Hematopoietic multipotent progenitor cell (in vitro differentiated cells): ENCODE data around the gene C5orf24. TPM values are rescaled to one million over a fixed set of nuclear protein-coding genes. Genes with fewer than 3 reads are reported as not detected.
"Not testable (repeated sequence)": the region's sequence is repeated elsewhere in the genome, so short reads cannot be mapped to it uniquely, and the experiment has no call there.

Experiments used
- DNase-seq, 3 donors: peaks; one replicate each; pipeline ENCODE4 v3.0.0-alpha.2; 2011 to 2015; ENCODE audit warnings: low read depth in 2 of 3, low spot score in 2 of 3
- total RNA-seq: library from RNA; depleted of rRNA; stranded (reverse); fragments of >200 nt; gene quantifications from one replicate; pipeline ENCODE4 v1.2.3, GENCODE V29; 2012

C5orf24 gene
- total RNA-seq, 1 donor, result 15.3 TPM

DNA sequence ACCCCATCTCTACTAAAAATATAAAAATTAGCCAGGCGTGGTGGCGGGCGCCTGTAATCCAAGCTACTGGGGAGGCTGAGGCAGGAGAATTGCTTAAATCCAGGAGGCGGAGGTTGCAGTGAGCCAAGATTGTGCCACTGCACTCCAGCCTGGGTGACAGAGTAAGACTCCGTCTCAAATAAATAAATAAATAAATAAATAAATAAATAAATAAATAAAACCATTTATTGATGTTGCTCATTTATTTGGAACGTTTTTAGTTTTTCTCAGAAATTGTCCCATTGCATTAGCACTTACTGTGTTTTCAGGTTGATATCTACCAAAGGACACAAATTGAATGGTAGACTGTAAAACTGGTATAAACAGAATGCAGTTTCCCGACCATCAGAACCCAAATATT is 10.7 kb downstream of the C5orf24 start:
- not testable (repeated sequence) for DNase-seq

DNA sequence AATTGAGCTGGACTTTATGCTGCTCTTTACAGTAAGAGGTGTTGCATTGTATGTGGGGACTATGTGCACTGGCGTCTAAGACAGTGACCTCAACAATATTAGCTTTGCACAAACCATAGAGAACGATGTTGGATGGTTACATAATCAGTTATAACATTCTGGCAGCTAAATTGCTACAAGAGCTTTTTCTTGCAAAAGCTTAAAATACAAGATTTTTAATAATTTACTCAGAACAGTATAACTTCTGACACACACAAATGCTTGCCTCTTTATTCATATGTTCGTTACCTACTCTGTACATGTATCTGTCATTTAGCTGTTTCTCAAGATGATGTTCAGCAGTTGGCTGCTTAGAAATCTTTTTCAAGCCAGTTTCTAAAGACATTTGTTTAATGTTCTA is 11.6 kb downstream of the C5orf24 start:
- DNase-seq, result no peak

GRCh38 chr5:134864707-134865106 is 18.9 kb downstream of the C5orf24 start:
- DNase-seq, result no peak

GRCh38 chr5:134873494-134873893 is 27.7 kb downstream of the C5orf24 start:
- DNase-seq, result no peak

DNA sequence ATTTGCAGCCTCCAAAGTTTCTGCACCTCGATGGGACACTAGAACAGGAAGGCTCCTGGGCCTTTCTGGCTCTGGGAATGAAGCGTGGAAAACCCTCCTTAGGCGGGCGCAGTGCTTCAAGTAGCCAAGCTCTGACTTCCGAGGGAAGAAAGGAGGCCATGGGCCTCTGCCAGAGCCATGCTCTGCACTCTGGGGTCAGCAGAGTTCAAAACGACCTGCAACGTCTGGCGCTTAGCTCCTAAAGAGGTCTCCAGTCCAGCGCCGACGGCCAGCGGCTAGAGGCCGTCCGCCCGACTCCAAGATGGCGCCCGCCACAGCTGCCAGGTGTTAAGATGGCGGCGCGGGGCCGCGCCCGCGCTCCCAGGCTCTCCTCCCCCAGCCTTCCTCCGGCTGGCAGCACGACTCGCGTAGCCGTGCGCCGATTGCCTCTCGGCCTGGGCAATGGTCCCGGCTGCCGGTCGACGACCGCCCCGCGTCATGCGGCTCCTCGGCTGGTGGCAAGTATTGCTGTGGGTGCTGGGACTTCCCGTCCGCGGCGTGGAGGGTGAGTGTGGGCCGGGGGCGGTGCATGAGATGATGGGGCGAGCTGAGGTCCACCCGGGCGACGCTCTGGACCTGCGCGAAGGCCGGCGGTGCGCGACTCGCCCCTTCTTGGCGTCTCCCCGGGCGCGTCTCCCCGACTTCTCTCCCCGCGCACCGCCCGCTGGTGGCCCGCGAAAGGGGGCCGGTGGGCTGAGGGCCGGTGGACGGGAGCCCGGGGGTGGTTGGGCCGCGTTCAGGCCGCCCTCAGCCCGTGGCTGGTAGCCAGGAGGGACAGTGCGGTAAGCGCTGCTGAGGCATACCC is 28.4 kb downstream of the C5orf24 start, which contains the start of gene TXNDC15:
TSS of gene TXNDC15 (plus strand) at position 385 of the 844 bp plus-strand sequence. CDS start at position 442, 57 bp downstream.
- DNase-seq, result peak; percentile 74 to 84 (median 81)

GRCh38 chr5:134874831-134875655 is 29.3 kb downstream of the C5orf24 start:
- DNase-seq, result peak in 2 of 3 donors; percentile 13 to 15

GRCh38 chr5:134877159-134877558 is 31.4 kb downstream of the C5orf24 start:
- no peak for DNase-seq

DNA sequence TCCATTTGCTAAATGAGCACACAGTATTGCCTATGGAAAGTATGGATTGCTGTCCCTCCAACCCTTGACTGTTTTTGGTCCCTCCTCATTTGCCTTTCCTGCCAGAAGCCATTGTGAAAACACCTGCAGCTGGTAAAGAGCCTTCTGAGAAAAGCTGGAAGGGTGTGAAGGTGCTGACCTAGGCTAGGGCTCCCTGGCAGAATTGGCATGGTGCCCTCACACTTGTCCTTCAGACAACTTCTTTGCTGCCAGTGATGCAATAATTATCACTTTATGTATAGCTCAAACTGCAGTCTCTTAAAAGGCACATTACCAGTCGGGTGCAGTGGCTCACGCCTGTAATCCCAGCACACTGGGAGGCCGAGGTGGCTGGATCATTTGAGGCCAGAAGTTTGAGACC is 32.6 kb downstream of the C5orf24 start:
- DNase-seq, result no peak

DNA sequence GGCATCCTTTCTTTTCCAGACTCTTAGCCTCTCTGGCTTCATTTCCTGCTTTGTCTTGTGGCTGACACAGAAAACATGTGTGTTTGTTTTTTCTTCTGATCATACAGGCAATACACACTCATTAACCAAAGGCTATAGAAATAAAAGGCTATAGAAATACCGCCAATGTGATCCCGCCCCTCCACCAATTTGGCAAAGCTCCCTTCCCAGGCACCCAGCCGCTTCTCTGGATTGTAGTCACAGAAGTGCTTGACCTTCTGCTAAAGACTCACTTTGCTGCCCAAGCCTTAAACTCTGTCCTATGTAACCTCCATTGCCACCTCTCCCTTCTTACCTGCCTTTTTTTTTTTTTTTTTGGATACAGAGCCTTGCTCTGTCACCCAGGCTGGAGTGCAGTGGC is 33.7 kb downstream of the C5orf24 start:
- DNase-seq, result no peak

DNA sequence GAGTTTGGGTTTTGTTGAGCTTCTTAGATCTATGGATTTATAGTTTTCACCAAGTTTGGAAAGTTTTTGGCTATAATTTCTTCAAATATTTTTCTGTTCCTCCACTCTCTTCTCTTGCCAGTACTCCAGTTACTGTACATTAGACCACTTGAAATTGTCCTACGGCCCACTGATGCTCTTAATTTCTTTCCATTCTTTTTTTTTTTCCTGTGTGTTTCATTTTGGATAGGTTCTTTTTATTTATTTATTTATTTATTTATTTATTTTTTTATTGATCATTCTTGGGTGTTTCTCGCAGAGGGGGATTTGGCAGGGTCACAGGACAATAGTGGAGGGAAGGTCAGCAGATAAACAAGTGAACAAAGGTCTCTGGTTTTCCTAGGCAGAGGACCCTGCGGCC is 35.2 kb downstream of the C5orf24 start:
- DNase-seq, result not testable (repeated sequence)

DNA sequence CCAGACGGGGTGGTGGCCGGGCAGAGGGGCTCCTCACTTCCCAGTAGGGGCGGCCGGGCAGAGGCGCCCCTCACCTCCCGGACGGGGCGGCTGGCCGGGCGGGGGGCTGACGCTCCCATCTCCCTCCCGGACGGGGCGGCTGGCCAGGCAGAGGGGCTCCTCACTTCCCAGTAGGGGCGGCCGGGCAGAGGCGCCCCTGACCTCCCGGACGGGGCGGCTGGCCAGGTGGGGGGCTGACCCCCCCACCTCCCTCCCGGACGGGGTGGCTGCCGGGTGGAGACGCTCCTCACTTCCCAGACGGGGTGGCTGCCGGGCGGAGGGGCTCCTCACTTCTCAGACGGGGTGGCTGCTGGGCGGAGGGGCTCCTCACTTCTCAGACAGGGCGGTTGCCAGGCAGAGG is 35.9 kb downstream of the C5orf24 start:
- not testable (repeated sequence) for DNase-seq

GRCh38 chr5:134887593-134888159 is 41.9 kb downstream of the C5orf24 start:
- no peak for DNase-seq

DNA sequence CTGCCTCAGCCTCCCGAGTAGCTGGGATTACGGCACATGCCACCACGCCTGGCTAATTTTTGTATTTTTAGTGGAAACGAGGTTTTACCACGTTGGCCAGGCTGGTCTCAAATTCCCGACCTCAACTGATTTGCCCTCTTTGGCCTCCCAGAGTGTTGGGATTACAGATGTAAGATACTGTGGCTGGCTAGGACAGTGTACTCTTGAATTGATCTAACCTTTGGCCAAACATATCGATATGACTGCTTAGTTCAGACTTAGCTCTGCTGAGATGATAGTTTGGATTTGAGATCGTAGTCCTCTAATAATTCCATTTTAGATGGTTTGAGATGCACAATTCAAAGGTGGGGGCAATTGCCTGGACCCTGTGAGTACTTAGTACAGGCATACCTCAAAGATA is 43.6 kb downstream of the C5orf24 start:
- DNase-seq, result no peak

GRCh38 chr5:134891473-134891872 is 45.7 kb downstream of the C5orf24 start:
- DNase-seq, result no peak

DNA sequence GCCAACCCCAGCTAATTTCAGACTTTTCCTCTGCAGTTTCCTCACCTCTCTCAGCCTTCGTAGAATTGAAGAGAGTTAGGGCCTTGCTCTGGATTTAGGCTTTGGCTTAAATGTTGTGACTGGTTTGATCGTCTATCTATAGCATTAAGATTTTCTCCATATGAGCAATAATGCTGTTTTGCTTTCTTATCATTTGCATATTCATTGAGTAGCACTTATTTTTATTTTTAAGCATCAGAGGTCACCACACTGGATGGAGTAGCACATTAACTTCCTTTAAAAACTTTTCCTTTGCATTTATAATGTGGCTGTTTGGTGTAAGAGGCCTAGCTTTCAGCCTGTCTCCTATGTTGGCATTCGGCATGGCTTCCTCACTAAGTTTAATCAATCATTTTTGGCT is 46.5 kb downstream of the C5orf24 start:
- DNase-seq, result no peak

- DNase-seq, result no peak
These were observed 47.2 kb downstream of the C5orf24 start for GRCh38 chr5:134892926-134893325.

DNA sequence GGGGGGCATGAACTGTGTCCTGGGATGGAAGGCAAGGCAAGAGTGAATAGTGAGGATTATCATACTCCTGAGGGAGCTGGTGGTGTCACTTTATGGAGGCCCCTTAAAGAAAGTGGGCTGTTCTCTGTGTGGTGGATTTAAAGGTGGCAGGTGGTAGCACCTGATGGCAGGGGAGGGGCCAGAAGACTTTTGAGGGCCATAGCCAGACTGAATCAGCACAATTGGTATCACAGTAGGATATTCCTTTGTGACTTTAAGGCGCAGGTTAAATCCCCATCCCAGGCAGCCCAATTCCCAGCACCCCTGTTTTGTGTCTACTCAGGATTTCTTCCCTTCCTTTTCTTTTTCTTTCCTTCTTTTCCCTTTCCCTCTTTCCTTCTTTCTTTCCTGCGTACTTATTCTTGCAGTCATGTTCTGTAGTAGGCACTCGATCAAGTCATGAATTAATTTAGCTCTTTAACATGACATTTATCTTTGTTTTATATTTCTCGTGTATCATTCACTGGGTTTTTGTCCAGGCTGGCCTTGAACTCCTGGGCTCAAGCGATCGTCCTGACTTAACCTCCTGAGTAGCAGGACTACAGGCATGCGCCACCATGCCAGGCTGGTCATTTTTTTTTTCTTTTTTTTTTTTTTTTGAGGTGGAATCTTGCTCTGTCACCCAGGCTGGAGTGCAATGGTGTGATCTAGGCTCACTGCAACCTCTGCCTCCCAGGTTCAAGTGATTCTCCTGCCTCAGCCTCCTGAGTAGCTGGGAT is 48.2 kb downstream of the C5orf24 start:
- DNase-seq, result no peak

- DNase-seq, result peak in 2 of 3 donors; percentile 61 to 76
These were observed 56.5 kb downstream of the C5orf24 start for GRCh38 chr5:134902071-134902801.

GRCh38 chr5:134904610-134905245 is 59.0 kb downstream of the C5orf24 start, which contains the start of gene PCBD2:
TSS of gene PCBD2 (plus strand) at chr5:134905131. CDS start at chr5:134905140, 9 bp downstream.
- peak; percentile 86 to 96 (median 96) for DNase-seq
